GM12801 (cell line): ENCODE data around the gene GARIN5B.

ENCODE experiments used
- CTCF ChIP-seq: IDR thresholded peaks from one replicate; pipeline ENCODE4 v1.5.1; 2011; ENCODE audit warnings: control low read depth; ENCODE audit not compliant: insufficient read length; ENCODE audit errors: extremely low read depth

GARIN5B gene

DNA sequence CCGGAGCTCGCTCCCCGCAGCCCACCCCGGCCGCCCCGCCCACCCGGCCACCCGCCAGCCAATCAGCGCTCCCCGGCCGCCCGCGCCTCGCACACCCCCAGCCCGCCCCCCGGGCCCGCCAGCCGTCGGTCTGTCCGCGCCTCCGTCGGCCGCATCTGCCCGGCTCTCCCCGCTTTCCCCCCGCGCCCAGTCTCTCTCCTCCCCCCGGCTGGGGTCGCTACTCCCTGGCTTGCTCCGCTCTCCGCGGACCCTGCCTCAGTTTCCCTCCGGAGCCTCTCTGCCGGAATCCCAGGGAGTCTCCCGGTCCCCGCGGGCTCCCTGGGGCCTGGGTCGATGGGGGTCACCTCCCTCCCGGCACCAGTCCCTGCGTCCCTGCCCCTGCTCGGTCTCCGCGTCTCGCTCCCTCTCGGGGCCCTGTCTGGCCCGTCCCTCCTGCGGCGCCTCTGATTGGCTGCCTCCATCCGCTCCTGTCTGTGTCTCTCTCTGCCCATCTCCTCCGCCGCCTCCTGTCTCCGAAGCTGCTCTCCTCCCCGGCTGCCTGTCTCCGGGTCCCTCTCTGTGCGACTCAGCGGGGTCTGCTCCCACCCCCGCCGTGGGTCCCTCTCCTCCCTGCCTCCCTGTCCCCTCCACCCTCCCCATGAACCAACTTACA lies 6.7 kb upstream of the GARIN5B start:
- no peak for TF ChIP-seq CTCF

DNA sequence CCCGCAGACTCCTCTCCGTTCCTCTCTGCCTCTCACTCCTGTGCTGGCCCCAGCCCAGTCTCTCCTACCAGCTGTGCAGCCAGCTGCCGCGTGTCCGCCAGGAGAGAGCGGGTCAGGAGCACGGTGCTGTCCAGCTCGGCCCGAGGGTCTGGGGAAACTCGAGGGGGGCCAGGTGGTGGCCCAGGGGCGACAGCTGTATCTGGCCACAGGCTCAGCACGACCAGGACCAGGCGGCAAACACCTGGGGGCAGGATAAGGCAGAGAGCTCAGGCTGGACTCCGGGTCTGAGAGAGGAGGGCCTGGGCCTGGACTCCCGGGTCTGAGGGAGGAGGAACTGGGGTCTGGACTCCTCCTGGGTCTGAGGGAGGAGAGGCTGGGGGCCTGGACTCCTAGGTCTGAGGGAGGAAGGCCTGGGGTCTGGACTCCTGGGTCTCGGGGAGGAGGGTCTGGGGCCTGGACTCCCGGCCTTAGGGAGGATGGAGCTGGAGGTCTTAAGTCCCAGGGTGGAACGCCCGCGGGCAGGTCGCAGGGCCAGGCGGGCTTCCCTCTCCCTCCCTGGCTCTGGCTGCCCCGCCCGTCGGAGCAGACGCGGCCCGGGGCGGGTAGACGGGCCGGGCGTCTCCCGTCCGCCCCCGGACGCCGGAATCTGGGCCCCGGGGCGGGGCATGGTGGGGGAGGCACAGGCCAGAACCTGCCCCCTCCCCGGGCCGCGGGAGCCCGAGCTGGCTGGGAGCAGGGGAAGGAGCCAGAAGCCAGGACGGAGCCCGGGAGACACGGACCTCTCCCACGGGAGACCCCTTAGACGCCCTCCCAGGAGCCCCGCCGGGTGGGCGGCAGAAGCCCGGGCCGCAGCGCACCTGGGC lies 5.9 kb upstream of the GARIN5B start:
- TF ChIP-seq CTCF = no peak

GRCh38 chr19:55368106-55368505 lies 5.0 kb upstream of the GARIN5B start:
- no peak for TF ChIP-seq CTCF

- TF ChIP-seq CTCF = no peak
Measured at GRCh38 chr19:55366790-55367189, 3.7 kb upstream of the GARIN5B start.

GRCh38 chr19:55365964-55366363 lies 2.9 kb upstream of the GARIN5B start:
- no peak for TF ChIP-seq CTCF

- TF ChIP-seq CTCF = no peak
Measured at GRCh38 chr19:55365245-55365644, 2.2 kb upstream of the GARIN5B start.

DNA sequence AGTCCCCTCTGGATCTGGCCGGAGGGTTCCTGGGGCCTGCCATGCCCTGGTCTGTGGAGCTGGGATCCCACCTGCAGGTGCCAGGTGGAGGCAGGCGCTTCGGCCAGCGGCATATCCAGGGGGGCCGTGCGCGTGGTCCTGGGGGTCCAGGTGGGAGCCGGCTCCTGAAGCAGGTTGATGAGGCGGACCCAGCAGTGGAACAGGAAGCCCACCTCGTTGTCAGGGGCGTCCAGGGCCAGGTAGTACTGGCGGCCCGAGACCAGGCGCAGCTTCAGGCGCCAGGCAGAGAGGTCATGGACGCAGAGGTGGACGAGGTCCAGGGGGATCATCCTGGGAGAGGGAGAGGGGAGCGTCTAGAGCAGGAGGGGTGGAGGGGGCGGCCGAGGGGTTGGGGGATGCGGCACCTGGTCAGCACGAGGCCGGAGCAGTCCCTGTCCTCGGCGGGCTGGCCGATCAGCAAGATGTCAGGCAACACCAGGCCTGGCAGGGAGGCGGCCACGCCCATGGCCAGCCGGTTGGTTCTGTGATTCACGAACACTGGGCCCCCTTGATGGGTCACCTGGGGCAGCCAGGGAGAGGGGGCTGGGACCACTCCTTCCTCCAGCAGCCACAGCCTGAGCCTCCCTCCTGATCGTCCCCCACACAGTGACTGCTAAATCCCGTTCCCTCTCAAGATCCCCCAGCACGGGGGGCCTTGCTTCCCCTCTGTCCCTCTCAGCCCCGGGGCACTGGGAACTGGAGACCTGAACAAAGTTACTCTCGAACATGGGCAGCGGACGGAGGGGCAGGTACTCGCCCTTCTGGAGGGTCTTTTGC lies 678 bp downstream of the GARIN5B start:
- TF ChIP-seq CTCF = no peak
